ENCODE measurements around the gene ARL15.

ARL15 gene

GRCh38 chr5:53950621-53951020, 359.8 kb downstream of the ARL15 start:
- no peaks in the 10 kb centered on the region; the same call in 1 of the 2 replicates for H3K9me3 ChIP-seq (ENCODE audit: insufficient read depth, low read depth, low read length)
- H3K27me3 ChIP-seq (ENCODE audit: insufficient read depth, low read length): no peaks in the 10 kb centered on the region
- H3K9ac ChIP-seq (ENCODE audit: low read depth, low read length): no peak overlapping the region
- H3K4me1 ChIP-seq (ENCODE audit: insufficient read depth, low read length): peaks cover 19% of the 10 kb centered on the region; the same call in 1 of the 2 replicates
- H3K27ac ChIP-seq (ENCODE audit: low read length): no peak overlapping the region
- H3K36me3 ChIP-seq (ENCODE audit: insufficient read depth, low read depth, low read length): no peaks in the 10 kb centered on the region
- H3K4me3 ChIP-seq (ENCODE audit: low read length): no peak overlapping the region

GRCh38 chr5:53948598-53948997, 361.8 kb downstream of the ARL15 start:
- peaks cover 25% of the 10 kb centered on the region for H3K4me1 ChIP-seq (ENCODE audit: insufficient read depth, low read length)
- H3K27ac ChIP-seq (ENCODE audit: low read length): no peak overlapping the region
- H3K27me3 ChIP-seq (ENCODE audit: insufficient read depth, low read length): no peaks in the 10 kb centered on the region
- H3K9me3 ChIP-seq (ENCODE audit: insufficient read depth, low read depth, low read length): no peaks in the 10 kb centered on the region
- H3K4me3 ChIP-seq (ENCODE audit: low read length): no peak overlapping the region
- no peaks in the 10 kb centered on the region for H3K36me3 ChIP-seq (ENCODE audit: insufficient read depth, low read depth, low read length)
- no peak overlapping the region for H3K9ac ChIP-seq (ENCODE audit: low read depth, low read length)

DNA sequence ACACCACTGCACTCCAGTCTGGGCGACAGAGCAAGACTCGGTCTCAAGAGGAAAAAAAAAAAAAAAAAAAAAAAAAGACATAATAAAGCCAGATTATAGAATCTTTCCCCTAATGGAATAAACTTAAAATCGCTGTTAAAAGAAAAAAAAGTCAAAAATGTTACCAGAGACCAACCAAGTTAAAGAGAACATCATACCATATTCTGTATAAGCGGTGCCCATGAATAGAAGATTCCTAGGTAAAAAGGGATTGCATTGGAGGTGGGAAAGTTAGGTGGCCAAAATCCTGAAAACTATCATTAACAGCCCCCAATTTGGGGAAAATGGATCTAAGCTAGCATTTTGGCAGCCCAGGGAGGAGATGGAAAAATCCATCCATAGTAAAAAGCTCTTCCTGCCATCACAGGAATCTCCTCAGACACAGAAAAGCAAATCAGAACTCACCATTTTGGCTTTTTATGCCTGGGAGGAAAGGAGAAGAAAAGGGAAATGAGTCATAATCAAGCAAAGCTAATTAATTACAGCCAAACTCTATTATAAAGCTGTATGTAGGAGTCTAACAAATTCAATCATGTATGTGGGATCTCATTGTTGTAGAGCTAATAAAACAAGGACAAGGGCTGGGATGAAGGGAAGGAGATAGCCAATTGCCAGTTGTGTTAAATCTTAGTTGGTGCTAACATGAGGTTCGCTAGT, 363.8 kb downstream of the ARL15 start:
- Histone ChIP-seq H3K4me3 (ENCODE audit: low read length) (no peak overlapping the region), H3K27ac (ENCODE audit: low read length) (no peak overlapping the region)

GRCh38 chr5:53944981-53945380, 365.4 kb downstream of the ARL15 start:
- H3K4me1 ChIP-seq (ENCODE audit: insufficient read depth, low read length): peaks cover 25% of the 10 kb centered on the region
- no peaks in the 10 kb centered on the region for H3K9me3 ChIP-seq (ENCODE audit: insufficient read depth, low read depth, low read length)
- H3K27me3 ChIP-seq (ENCODE audit: insufficient read depth, low read length): no peaks in the 10 kb centered on the region
- no peak overlapping the region for H3K4me3 ChIP-seq (ENCODE audit: low read length)
- no peak overlapping the region for H3K9ac ChIP-seq (ENCODE audit: low read depth, low read length)
- no peak overlapping the region for H3K27ac ChIP-seq (ENCODE audit: low read length)
- no peaks in the 10 kb centered on the region for H3K36me3 ChIP-seq (ENCODE audit: insufficient read depth, low read depth, low read length)

More for the DNA sequence above, 363.8 kb downstream of the ARL15 start:
- H3K9ac ChIP-seq (ENCODE audit: low read depth, low read length): no peak overlapping the region
- H3K4me1 ChIP-seq (ENCODE audit: insufficient read depth, low read length): peaks cover 25% of the 10 kb centered on the region
- no peaks in the 10 kb centered on the region for H3K27me3 ChIP-seq (ENCODE audit: insufficient read depth, low read length)
- H3K36me3 ChIP-seq (ENCODE audit: insufficient read depth, low read depth, low read length): no peaks in the 10 kb centered on the region
- H3K9me3 ChIP-seq (ENCODE audit: insufficient read depth, low read depth, low read length): no peaks in the 10 kb centered on the region

GRCh38 chr5:53943938-53944337, 366.4 kb downstream of the ARL15 start:
- Histone ChIP-seq H3K4me3 (ENCODE audit: low read length) (no peak overlapping the region), H3K4me1 (ENCODE audit: insufficient read depth, low read length) (peaks cover 19% of the 10 kb centered on the region), H3K9ac (ENCODE audit: low read depth, low read length) (no peak overlapping the region), H3K27me3 (ENCODE audit: insufficient read depth, low read length) (no peaks in the 10 kb centered on the region), H3K9me3 (ENCODE audit: insufficient read depth, low read depth, low read length) (no peaks in the 10 kb centered on the region), H3K36me3 (ENCODE audit: insufficient read depth, low read depth, low read length) (no peaks in the 10 kb centered on the region), H3K27ac (ENCODE audit: low read length) (no peak overlapping the region)

DNA sequence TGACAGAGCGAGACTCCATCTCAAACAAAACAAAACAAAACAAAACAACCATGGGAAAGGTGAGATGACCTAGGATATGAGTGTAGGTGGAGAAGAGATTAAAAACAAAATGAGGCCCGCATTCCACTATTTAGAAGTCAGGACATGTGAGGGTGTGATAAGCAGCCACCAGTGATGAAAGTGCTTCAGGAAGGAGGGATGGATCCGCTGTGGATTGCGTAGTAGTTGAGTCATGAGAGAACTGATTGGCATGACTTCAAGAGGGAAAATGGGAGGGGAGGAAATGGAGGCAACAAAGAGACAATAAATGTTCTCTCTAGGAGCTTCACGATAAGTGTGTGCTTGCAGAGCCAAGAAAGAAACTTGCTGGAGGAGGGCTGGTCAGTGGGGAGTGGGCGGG, 367.6 kb downstream of the ARL15 start:
- peaks cover 11% of the 10 kb centered on the region for H3K4me1 ChIP-seq (ENCODE audit: insufficient read depth, low read length)
- H3K27me3 ChIP-seq (ENCODE audit: insufficient read depth, low read length): no peaks in the 10 kb centered on the region
- no peaks in the 10 kb centered on the region for H3K36me3 ChIP-seq (ENCODE audit: insufficient read depth, low read depth, low read length)
- no peaks in the 10 kb centered on the region for H3K9me3 ChIP-seq (ENCODE audit: insufficient read depth, low read depth, low read length)
- no peak overlapping the region for H3K9ac ChIP-seq (ENCODE audit: low read depth, low read length)
- H3K4me3 ChIP-seq (ENCODE audit: low read length): no peak overlapping the region
- H3K27ac ChIP-seq (ENCODE audit: low read length): no peak overlapping the region

GRCh38 chr5:53940921-53941320, 369.5 kb downstream of the ARL15 start:
- Histone ChIP-seq H3K9me3 (ENCODE audit: insufficient read depth, low read depth, low read length) (no peaks in the 10 kb centered on the region), H3K4me1 (ENCODE audit: insufficient read depth, low read length) (peaks cover 18% of the 10 kb centered on the region), H3K4me3 (ENCODE audit: low read length) (no peak overlapping the region), H3K9ac (ENCODE audit: low read depth, low read length) (no peak overlapping the region), H3K27me3 (ENCODE audit: insufficient read depth, low read length) (no peaks in the 10 kb centered on the region), H3K36me3 (ENCODE audit: insufficient read depth, low read depth, low read length) (no peaks in the 10 kb centered on the region), H3K27ac (ENCODE audit: low read length) (no peak overlapping the region)

DNA sequence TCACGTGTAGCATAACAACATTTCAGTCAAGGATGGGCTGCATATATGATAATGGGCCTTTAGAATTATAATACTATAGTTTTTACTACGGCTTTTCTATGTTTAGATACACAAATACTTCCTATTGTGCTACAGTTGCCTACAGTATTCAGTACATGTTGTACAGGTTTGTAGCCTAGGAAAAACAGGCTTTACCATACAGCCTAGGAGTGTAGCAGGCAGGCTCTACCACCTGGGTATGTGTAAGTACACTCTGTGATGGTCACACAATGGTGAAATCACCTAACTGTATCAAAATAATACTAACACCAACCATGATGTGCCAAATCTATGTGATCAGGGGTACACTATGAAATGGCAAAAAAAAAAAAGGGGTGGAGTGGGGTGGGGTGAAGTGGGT, 372.9 kb downstream of the ARL15 start:
- H3K27me3 ChIP-seq (ENCODE audit: insufficient read depth, low read length): no peaks in the 10 kb centered on the region
- no peaks in the 10 kb centered on the region for H3K36me3 ChIP-seq (ENCODE audit: insufficient read depth, low read depth, low read length)
- H3K9me3 ChIP-seq (ENCODE audit: insufficient read depth, low read depth, low read length): no peaks in the 10 kb centered on the region
- no peak overlapping the region for H3K4me3 ChIP-seq (ENCODE audit: low read length)
- no peak overlapping the region for H3K27ac ChIP-seq (ENCODE audit: low read length)
- no peak overlapping the region for H3K9ac ChIP-seq (ENCODE audit: low read depth, low read length)
- peaks cover 11% of the 10 kb centered on the region; the same call in 1 of the 2 replicates for H3K4me1 ChIP-seq (ENCODE audit: insufficient read depth, low read length)

DNA sequence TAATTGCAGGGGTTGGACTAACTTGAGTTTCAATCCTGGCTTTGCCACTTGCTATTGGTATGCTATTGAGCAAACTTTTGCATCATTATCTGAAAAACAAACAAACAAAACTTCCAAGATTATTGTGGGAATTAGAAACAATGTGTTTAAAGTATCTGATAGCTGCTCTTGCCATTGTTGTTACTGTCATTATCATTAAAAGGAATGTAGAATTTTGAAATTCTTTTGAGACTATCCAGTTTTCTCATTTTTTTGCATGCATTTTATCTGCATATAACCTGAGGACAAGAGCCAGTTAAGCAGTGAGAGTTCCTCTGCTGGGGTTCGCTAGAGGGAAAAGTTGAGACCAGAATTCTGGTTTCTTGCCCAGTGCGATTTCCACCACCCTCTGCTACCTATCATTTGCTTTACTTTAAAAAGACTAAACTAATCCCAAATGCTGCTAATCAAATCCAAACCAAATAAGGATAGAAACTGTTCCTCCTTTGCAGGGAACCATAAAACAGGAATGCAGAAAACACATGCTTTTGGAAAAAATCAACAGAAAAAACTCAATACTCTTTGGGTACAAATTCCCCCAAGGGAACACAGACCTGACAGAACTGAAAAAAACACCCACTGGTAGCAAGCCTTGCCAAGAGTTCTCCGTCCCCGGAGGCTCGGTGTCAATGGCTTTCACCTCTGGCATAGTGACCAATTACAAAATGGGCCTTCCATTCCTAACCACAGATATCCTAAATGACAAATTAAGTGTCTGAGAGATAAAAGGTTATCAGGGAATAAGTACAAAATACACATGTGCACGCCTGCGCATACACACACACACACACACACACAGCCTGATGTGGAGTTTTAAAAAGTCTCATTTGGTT, 373.7 kb downstream of the ARL15 start:
- Histone ChIP-seq H3K36me3 (ENCODE audit: insufficient read depth, low read depth, low read length) (no peaks in the 10 kb centered on the region), H3K4me1 (ENCODE audit: insufficient read depth, low read length) (peaks cover 11% of the 10 kb centered on the region; the same call in 1 of the 2 replicates), H3K4me3 (ENCODE audit: low read length) (no peak overlapping the region), H3K27ac (ENCODE audit: low read length) (no peak overlapping the region), H3K27me3 (ENCODE audit: insufficient read depth, low read length) (no peaks in the 10 kb centered on the region), H3K9me3 (ENCODE audit: insufficient read depth, low read depth, low read length) (no peaks in the 10 kb centered on the region), H3K9ac (ENCODE audit: low read depth, low read length) (no peak overlapping the region)

DNA sequence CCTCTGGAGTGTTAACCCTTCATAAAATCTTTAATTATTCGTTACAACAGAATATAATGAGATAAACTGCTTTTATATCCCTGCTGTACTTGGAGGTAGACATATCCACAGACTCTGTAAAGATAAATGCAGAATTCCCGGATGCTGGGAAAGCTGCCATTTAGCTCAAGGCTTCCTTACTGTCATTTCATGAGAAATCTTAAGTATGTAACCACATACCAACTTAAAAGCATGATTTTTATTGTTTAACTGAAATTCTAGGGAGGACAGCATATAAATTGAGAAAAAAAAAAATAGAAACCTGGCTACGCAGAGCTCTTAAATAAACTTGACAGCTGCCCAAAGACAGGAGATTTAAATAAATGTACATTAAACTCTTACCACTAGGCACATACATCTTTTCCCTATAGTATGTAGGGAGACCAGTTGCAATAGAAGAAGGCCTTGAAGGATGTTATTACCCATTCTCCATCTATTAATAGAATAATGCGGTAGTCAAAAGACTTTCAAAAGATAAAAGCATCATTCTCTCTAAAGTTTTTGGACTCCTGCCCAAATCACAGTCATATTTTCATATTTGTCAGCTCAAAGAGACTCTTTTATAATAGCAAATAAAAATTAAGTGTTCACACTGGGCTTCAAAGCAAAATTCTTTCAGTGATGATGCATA, 376.1 kb downstream of the ARL15 start:
- peaks cover 11% of the 10 kb centered on the region; the same call in 1 of the 2 replicates for H3K4me1 ChIP-seq (ENCODE audit: insufficient read depth, low read length)
- H3K9ac ChIP-seq (ENCODE audit: low read depth, low read length): no peak overlapping the region
- H3K4me3 ChIP-seq (ENCODE audit: low read length): no peak overlapping the region
- no peak overlapping the region for H3K27ac ChIP-seq (ENCODE audit: low read length)
- H3K27me3 ChIP-seq (ENCODE audit: insufficient read depth, low read length): no peaks in the 10 kb centered on the region
- H3K36me3 ChIP-seq (ENCODE audit: insufficient read depth, low read depth, low read length): no peaks in the 10 kb centered on the region
- H3K9me3 ChIP-seq (ENCODE audit: insufficient read depth, low read depth, low read length): no peaks in the 10 kb centered on the region

- H3K4me3 ChIP-seq (ENCODE audit: low read length): no peak overlapping the region
- H3K4me1 ChIP-seq (ENCODE audit: insufficient read depth, low read length): peaks cover 20% of the 10 kb centered on the region; the same call in 1 of the 2 replicates
- no peak overlapping the region for H3K27ac ChIP-seq (ENCODE audit: low read length)
- H3K27me3 ChIP-seq (ENCODE audit: insufficient read depth, low read length): no peaks in the 10 kb centered on the region
- H3K36me3 ChIP-seq (ENCODE audit: insufficient read depth, low read depth, low read length): no peaks in the 10 kb centered on the region
- no peak overlapping the region for H3K9ac ChIP-seq (ENCODE audit: low read depth, low read length)
- no peaks in the 10 kb centered on the region for H3K9me3 ChIP-seq (ENCODE audit: insufficient read depth, low read depth, low read length)
Observed at GRCh38 chr5:53932351-53932750, 378.0 kb downstream of the ARL15 start.

Measured in iPS-20b (cell line).